GM18867 (cell line): ENCODE measurements around the gene DNAJC6.

Experiments used
- ATAC-seq: cut with Tn5 transposase; IDR thresholded peaks from one replicate; pipeline ENCODE4 v1.9.1; 2021; ENCODE audit warnings: mild to moderate bottlenecking, moderate library complexity; ENCODE audit not compliant: unreplicated experiment

DNAJC6 gene

DNA sequence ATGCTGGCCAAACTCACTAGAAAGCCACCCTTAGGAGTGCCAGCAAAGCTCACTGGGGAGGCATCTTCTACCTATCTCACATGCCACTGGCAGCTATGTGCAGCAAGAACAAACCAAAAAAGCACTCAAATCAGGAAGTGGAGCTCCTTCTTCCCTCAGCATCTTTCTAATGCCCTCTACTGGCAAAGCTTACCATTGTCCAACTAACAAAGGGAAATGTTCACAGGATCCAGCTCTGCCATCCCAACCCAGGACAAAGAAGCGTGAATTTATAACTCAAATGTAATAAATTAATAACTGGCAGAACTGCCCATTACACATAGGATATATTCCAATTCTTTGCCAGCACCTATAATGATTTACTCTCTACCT is 150.0 kb downstream of the DNAJC6 start:
- peak; percentile 82 for ATAC-seq
